ENCODE data around the gene ZNF839.
"Not testable (repeated sequence)": the region's sequence is repeated elsewhere in the genome, so short reads cannot be mapped to it uniquely, and the experiment has no call there.

The ZNF839 gene

GRCh38 chr14:102342238-102342637 lies 22.7 kb downstream of the ZNF839 start:
- POLR2A ChIA-PET: interaction anchor here (0.8 to 0.9 kb wide), 2 partner anchors 11 to 20 kb away, joined by 3 read pairs; partner anchors contain the start of genes CINP and TECPR2
- DNase-seq (ENCODE audit: extremely low spot score): no peak
- TF ChIP-seq TARDBP (IDR thresholded peaks at IDR 0.05) (no peak), PKNOX1 (IDR thresholded peaks at IDR 0.05) (no peak), FOXK2 (IDR thresholded peaks at IDR 0.05) (no peak), FOXM1 (IDR thresholded peaks at IDR 0.05; ENCODE audit: borderline replicate concordance) (no peak), BHLHE40 (IDR thresholded peaks at IDR 0.05; ENCODE audit: borderline replicate concordance) (no peak), SP1 (IDR thresholded peaks at IDR 0.05) (no peak), ARNT (IDR thresholded peaks at IDR 0.05) (no peak), FOXA1 (IDR thresholded peaks at IDR 0.05) (no peak), NFRKB (IDR thresholded peaks at IDR 0.05) (no peak), L3MBTL2 (conservative IDR thresholded peaks at IDR 0.05) (no peak)
- CTCF ChIA-PET: no interaction called here

GRCh38 chr14:102344084-102344483 lies 24.5 kb downstream of the ZNF839 start:
- TF ChIP-seq ELF4 (IDR thresholded peaks at IDR 0.05): no peak
- TF ChIP-seq ZNF384 (IDR thresholded peaks at IDR 0.05): no peak
- no peak for TF ChIP-seq FOXA1 (IDR thresholded peaks at IDR 0.05)
- no peak for TF ChIP-seq FOXK2 (IDR thresholded peaks at IDR 0.05)
- POLR2A ChIA-PET: no interaction called here
- DNase-seq (ENCODE audit: extremely low spot score): no peak
- CTCF ChIA-PET: no interaction called here

- no peak for DNase-seq (ENCODE audit: extremely low spot score)
- no peak for TF ChIP-seq CTBP1 (IDR thresholded peaks at IDR 0.05; ENCODE audit: borderline replicate concordance)
- TF ChIP-seq SUZ12 (IDR thresholded peaks at IDR 0.05): no peak
- TF ChIP-seq L3MBTL2 (conservative IDR thresholded peaks at IDR 0.05): no peak
- POLR2A ChIA-PET: no interaction called here
- CTCF ChIA-PET: no interaction called here
Measured at GRCh38 chr14:102344485-102344884, 24.9 kb downstream of the ZNF839 start.

- ChIA-PET CTCF (no interaction called here), POLR2A (no interaction called here)
- TF ChIP-seq SP1 (IDR thresholded peaks at IDR 0.05) (no peak), FOXA1 (IDR thresholded peaks at IDR 0.05) (no peak), PKNOX1 (IDR thresholded peaks at IDR 0.05) (no peak), HDGF (IDR thresholded peaks at IDR 0.05; ENCODE audit: borderline replicate concordance) (no peak), L3MBTL2 (conservative IDR thresholded peaks at IDR 0.05) (no peak), BHLHE40 (IDR thresholded peaks at IDR 0.05; ENCODE audit: borderline replicate concordance) (no peak)
- DNase-seq (ENCODE audit: extremely low spot score): no peak
Measured at GRCh38 chr14:102345232-102345631, 25.7 kb downstream of the ZNF839 start.

GRCh38 chr14:102346645-102347044 lies 27.1 kb downstream of the ZNF839 start:
- TF ChIP-seq HDGF (IDR thresholded peaks at IDR 0.05; ENCODE audit: borderline replicate concordance): no peak
- no peak for TF ChIP-seq FOXM1 (IDR thresholded peaks at IDR 0.05; ENCODE audit: borderline replicate concordance)
- no peak for TF ChIP-seq PKNOX1 (IDR thresholded peaks at IDR 0.05)
- TF ChIP-seq CTBP1 (IDR thresholded peaks at IDR 0.05; ENCODE audit: borderline replicate concordance): no peak
- no peak for TF ChIP-seq L3MBTL2 (conservative IDR thresholded peaks at IDR 0.05)
- TF ChIP-seq TARDBP (IDR thresholded peaks at IDR 0.05): no peak
- TF ChIP-seq FOXK2 (IDR thresholded peaks at IDR 0.05): no peak
- TF ChIP-seq SUZ12 (IDR thresholded peaks at IDR 0.05): no peak
- no peak for TF ChIP-seq ELF4 (IDR thresholded peaks at IDR 0.05)
- TF ChIP-seq ARNT (IDR thresholded peaks at IDR 0.05): no peak
- no peak for TF ChIP-seq SP1 (IDR thresholded peaks at IDR 0.05)
- no peak for TF ChIP-seq FOXA1 (IDR thresholded peaks at IDR 0.05)
- no peak for TF ChIP-seq NFRKB (IDR thresholded peaks at IDR 0.05)
- no peak for DNase-seq (ENCODE audit: extremely low spot score)
- POLR2A ChIA-PET: no interaction called here
- CTCF ChIA-PET: no interaction called here

GRCh38 chr14:102348376-102348775 lies 28.8 kb downstream of the ZNF839 start:
- CTCF ChIA-PET: interaction anchor here (0.9 kb wide), 1 partner anchor 31 kb away, joined by 3 read pairs; no protein-coding TSS in a partner anchor
- no peak for DNase-seq (ENCODE audit: extremely low spot score)
- POLR2A ChIA-PET: interaction anchor here (1.7 kb wide), 1 partner anchor 14 kb away, joined by 6 read pairs; the partner anchor contains the start of genes CINP and TECPR2
- TF ChIP-seq ARNT (IDR thresholded peaks at IDR 0.05) (no peak), L3MBTL2 (conservative IDR thresholded peaks at IDR 0.05) (no peak), CTBP1 (IDR thresholded peaks at IDR 0.05; ENCODE audit: borderline replicate concordance) (no peak), ELF4 (IDR thresholded peaks at IDR 0.05) (no peak)

- ChIA-PET CTCF (no interaction called here), POLR2A (interaction anchor here (3.1 kb wide), 1 partner anchor 11 kb away, joined by 14 read pairs; the partner anchor contains the start of genes CINP and TECPR2)
- no peak for DNase-seq (ENCODE audit: extremely low spot score)
- no peak for TF ChIP-seq FOXA1 (IDR thresholded peaks at IDR 0.05)
- TF ChIP-seq LEF1 (IDR thresholded peaks at IDR 0.05; ENCODE audit: borderline replicate concordance): no peak
- no peak for TF ChIP-seq HDGF (IDR thresholded peaks at IDR 0.05; ENCODE audit: borderline replicate concordance)
- no peak for TF ChIP-seq SUZ12 (IDR thresholded peaks at IDR 0.05)
- no peak for TF ChIP-seq FOXM1 (IDR thresholded peaks at IDR 0.05; ENCODE audit: borderline replicate concordance)
- TF ChIP-seq PKNOX1 (IDR thresholded peaks at IDR 0.05): no peak
- TF ChIP-seq FOXK2 (IDR thresholded peaks at IDR 0.05): no peak
- no peak for TF ChIP-seq TARDBP (IDR thresholded peaks at IDR 0.05)
- no peak for TF ChIP-seq NFRKB (IDR thresholded peaks at IDR 0.05)
- TF ChIP-seq ZNF384 (IDR thresholded peaks at IDR 0.05): no peak
- TF ChIP-seq L3MBTL2 (conservative IDR thresholded peaks at IDR 0.05): no peak
Measured at GRCh38 chr14:102351023-102351422, 31.5 kb downstream of the ZNF839 start.

GRCh38 chr14:102351593-102351992 lies 32.0 kb downstream of the ZNF839 start:
- POLR2A ChIA-PET: interaction anchor here (3.1 kb wide), 1 partner anchor 11 kb away, joined by 14 read pairs; the partner anchor contains the start of genes CINP and TECPR2
- CTCF ChIA-PET; DNase-seq (ENCODE audit: extremely low spot score): not testable (repeated sequence)

All from HEK293T (cell line).